SK-N-SH (cell line): ENCODE results near the gene NDFIP1. TPM values are rescaled to one million over a fixed set of nuclear protein-coding genes. Genes with fewer than 3 reads are reported as not detected.

ENCODE experiments used
- CTCF ChIA-PET: fragments of 300-600, 350-600 bp; formaldehyde crosslinking; extraction: SDS; loops from one replicate; lab custom pipeline; 2021; lab: Yijun Ruan, JAX
- POLR2A ChIA-PET: fragments of 350-600 bp; sonication (Branson Sonifier 250); formaldehyde crosslinking; extraction: SDS; loops from one replicate; lab custom pipeline; 2020; ENCODE audit warnings: antibody characterized with exemption, inconsistent platforms; lab: Yijun Ruan, JAX
- DNase-seq: peaks from one replicate; pipeline ENCODE4 v3.0.0; 2012
- H2AFZ ChIP-seq: fragments of 200-600 bp; sonication (generic); 2 replicates; pipeline ENCODE4 v1.8.1; 2016; ENCODE audit warnings: antibody characterized with exemption, mild to moderate bottlenecking, low read depth
- H3F3A ChIP-seq: fragments of 200-600 bp; sonication (generic); replicated peaks from 2 replicates; pipeline ENCODE3; 2016; ENCODE audit warnings: antibody characterized with exemption, mild to moderate bottlenecking; ENCODE audit not compliant: insufficient read depth
- H3K27ac ChIP-seq, 2 experiments: fragments of 200-500 bp in 1 of 2; fragments of 200-600 bp in 1 of 2; sonication (Bioruptor generic) in 1 of 2; sonication (generic), shearing (Covaris generic) in 1 of 2; 2 replicates each; pipeline versions ENCODE4 v1.5.1 to v1.6.1; 2014 to 2016; ENCODE audit warnings: low read depth in 2 of 2, inconsistent platforms in 1 of 2, low read length in 1 of 2, mild to moderate bottlenecking in 1 of 2, mixed read lengths in 1 of 2
- H3K27me3 ChIP-seq: fragments of 200-600 bp; sonication (generic), shearing (Covaris generic); 2 replicates; pipeline ENCODE4 v1.6.1; 2016; ENCODE audit warnings: mixed run types; ENCODE audit not compliant: insufficient read depth
- H3K36me3 ChIP-seq, 2 experiments: fragments of 200-500 bp in 1 of 2; fragments of 200-600 bp in 1 of 2; sonication (Bioruptor generic) in 1 of 2; sonication (generic) in 1 of 2; replicated peaks in 1 of 2; 2 replicates each; pipeline versions ENCODE3 to v1.5.1; 2014 to 2016; ENCODE audit warnings: low read length in 1 of 2, mild to moderate bottlenecking in 1 of 2; ENCODE audit not compliant: insufficient read depth in 2 of 2, control insufficient read depth in 1 of 2
- H3K4me1 ChIP-seq, 2 experiments: fragments of 200-500 bp in 1 of 2; fragments of 200-600 bp in 1 of 2; sonication (Bioruptor generic) in 1 of 2; sonication (generic), shearing (Covaris generic) in 1 of 2; 2 replicates each; pipeline versions ENCODE4 v1.5.1 to v1.6.1; 2014 to 2016; ENCODE audit warnings: low read depth in 1 of 2, low read length in 1 of 2, mixed run types in 1 of 2; ENCODE audit not compliant: insufficient read depth in 2 of 2, control insufficient read depth in 1 of 2
- H3K4me2 ChIP-seq: fragments of 200-600 bp; sonication (generic), shearing (Covaris generic); 2 replicates; pipeline ENCODE4 v1.6.1; 2017; ENCODE audit warnings: mixed run types
- H3K4me3 ChIP-seq, 2 experiments: fragments of 200-500 bp in 1 of 2; fragments of 200-600 bp in 1 of 2; sonication (Bioruptor generic) in 1 of 2; sonication (generic), shearing (Covaris generic) in 1 of 2; 2 replicates each; pipeline versions ENCODE4 v1.5.1 to v1.8.1; 2014 to 2016; ENCODE audit warnings: low read depth in 2 of 2, inconsistent platforms in 1 of 2, low read length in 1 of 2, mild to moderate bottlenecking in 1 of 2, mixed read lengths in 1 of 2, moderate library complexity in 1 of 2
- H3K79me2 ChIP-seq: fragments of 200-600 bp; sonication (generic); 2 replicates; pipeline ENCODE4 v1.8.1; 2017; ENCODE audit warnings: mild to moderate bottlenecking; ENCODE audit not compliant: insufficient read depth
- H3K9ac ChIP-seq: fragments of 200-600 bp; sonication (generic); 2 replicates; pipeline ENCODE4 v1.6.1; 2017; ENCODE audit warnings: mixed run types
- H3K9me2 ChIP-seq: fragments of 200-600 bp; sonication (generic); 2 replicates; pipeline ENCODE4 v1.6.1; 2017; ENCODE audit warnings: mixed run types
- H3K9me3 ChIP-seq: fragments of 200-600 bp; sonication (generic); 2 replicates; pipeline ENCODE4 v1.6.1; 2017; ENCODE audit warnings: mixed run types, mild to moderate bottlenecking, moderate library complexity
- H4K20me1 ChIP-seq: fragments of 200-600 bp; sonication (generic); 2 replicates; pipeline ENCODE4 v1.6.1; 2017; ENCODE audit warnings: mild to moderate bottlenecking, mixed run types; ENCODE audit not compliant: insufficient read depth
- EP300 ChIP-seq, 2 experiments: IDR thresholded peaks; 2 replicates each; pipeline versions ENCODE4 v1.4.0 to v1.6.1; 2012; ENCODE audit warnings: borderline replicate concordance in 1 of 2, low read depth in 1 of 2, low read length in 1 of 2
- EZH2phosphoT487 ChIP-seq: fragments of 200-600 bp; sonication (generic); IDR thresholded peaks from 2 replicates; pipeline ENCODE4 v1.6.1; 2017; ENCODE audit warnings: low read depth, mixed run types, mild to moderate bottlenecking, antibody characterized with exemption, moderate library complexity, borderline replicate concordance
- GATA2 ChIP-seq: sonication (generic); formaldehyde crosslinking; IDR thresholded peaks from 2 replicates; pipeline ENCODE4 v1.5.0; 2020; ENCODE audit warnings: mild to moderate bottlenecking, missing genetic modification reagents
- RAD21 ChIP-seq: IDR thresholded peaks from 2 replicates; pipeline ENCODE4 v1.6.1; 2012; ENCODE audit warnings: mild to moderate bottlenecking, low read length
- SMC3 ChIP-seq: IDR thresholded peaks from 2 replicates; pipeline ENCODE4 v1.6.1; 2012; ENCODE audit warnings: low read depth, low read length, improper control_type of control experiment
- TAF1 ChIP-seq: IDR thresholded peaks from 2 replicates; pipeline ENCODE4 v1.6.1; 2012; ENCODE audit warnings: low read depth, mild to moderate bottlenecking, low read length, moderate library complexity, borderline replicate concordance
- WGBS: methylation state at CpG from one replicate; pipeline ENCODE4 v1.1.6; 2017; ENCODE audit warnings: low lambda C conversion rate; 5-methylcytosine and 5-hydroxymethylcytosine counted together
- polyA plus RNA-seq, 3 experiments: library from polyadenylated mRNA; depleted of rRNA; stranded (reverse); fragments of >200 nt; gene quantifications; 2 replicates each; pipeline ENCODE4 v1.2.3, GENCODE V29; 2012
- TF ChIP-seq, protein P1 (sequence below): fragments of 200-600 bp; sonication (generic); IDR thresholded peaks from 2 replicates; pipeline ENCODE4 v1.6.1; 2017; ENCODE audit warnings: antibody characterized with exemption, mild to moderate bottlenecking, moderate library complexity

NDFIP1 gene
- polyA plus RNA-seq, 1 of the 3 experiments (the other 2 are of a cell fraction) = 40.0 TPM

DNA sequence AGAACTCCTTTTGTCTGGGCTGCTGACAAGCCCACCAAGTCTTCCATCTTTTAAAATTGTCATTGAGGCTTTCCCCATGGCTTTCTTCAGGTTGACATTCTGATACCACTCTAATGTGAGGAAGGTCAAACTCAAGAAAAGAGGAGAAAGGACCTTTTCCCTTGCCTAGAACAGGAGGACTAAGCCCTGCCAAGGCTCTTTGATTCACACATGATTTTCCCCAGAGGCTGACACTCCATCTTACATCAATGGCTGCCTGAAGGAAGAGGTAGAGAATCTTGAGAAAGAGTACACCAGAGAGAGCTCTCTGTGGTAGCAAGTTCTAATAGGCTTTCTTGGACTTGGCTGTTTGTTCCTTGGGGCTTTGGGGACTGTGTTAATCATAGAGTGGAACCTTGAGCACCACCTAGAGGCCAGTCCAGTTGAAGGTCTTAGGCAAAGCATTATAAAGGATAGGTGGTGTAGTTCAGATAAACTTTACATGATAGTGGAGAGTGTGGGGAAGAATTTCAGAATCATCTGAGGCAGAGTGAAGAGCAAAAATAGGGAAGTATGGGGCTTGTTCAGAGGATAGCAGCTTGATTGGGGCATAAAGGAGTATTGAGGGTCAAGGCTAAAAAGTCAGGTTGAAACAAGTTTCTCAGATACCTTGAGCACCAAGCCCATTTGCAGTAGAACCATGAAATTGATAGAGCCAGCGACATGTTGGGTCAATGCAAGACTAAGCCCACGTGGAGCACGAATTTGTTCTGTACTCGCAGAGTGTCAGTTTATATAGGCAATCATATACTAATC lies 36.7 kb downstream of the NDFIP1 start:
- DNase-seq = peak; percentile 57
- Histone ChIP-seq H3K9me2 (no peaks in the 10 kb centered on the region), H3F3A (peaks cover 22% of the 10 kb centered on the region), H3K4me2 (no peak overlapping the region), H3K27me3 (no peaks in the 10 kb centered on the region), H3K4me1 (peaks cover 0 to 4% of the 10 kb centered on the region in 2 experiments; a peak in 2 of 4 replicates), H3K9ac (no peak overlapping the region), H3K27ac (no peak overlapping the region), H4K20me1 (no peaks in the 10 kb centered on the region), H2AFZ (no peak overlapping the region), H3K36me3 (peaks cover 62 to 63% of the 10 kb centered on the region in 2 experiments), H3K4me3 (no peak overlapping the region; a peak in 1 of 4 replicates), H3K9me3 (no peaks in the 10 kb centered on the region), H3K79me2 (peaks cover 6% of the 10 kb centered on the region; the same call in 1 of the 2 replicates)
- ChIA-PET CTCF (interaction anchor here (0.6 to 7.4 kb wide), 35 partner anchors 9 to 861 kb away, joined by 3 to 164 read pairs (median 3); partner anchors contain the start of genes GNPDA1 and RNF14), POLR2A (no interaction called here)
- no peak for TF ChIP-seq EP300 (IDR thresholded peaks at IDR 0.05; ENCODE audit: borderline replicate concordance in 1 of 2, low read depth in 1 of 2, low read length in 1 of 2)
- peak; percentile 71 for TF ChIP-seq RAD21
- TF ChIP-seq, protein P1, sequence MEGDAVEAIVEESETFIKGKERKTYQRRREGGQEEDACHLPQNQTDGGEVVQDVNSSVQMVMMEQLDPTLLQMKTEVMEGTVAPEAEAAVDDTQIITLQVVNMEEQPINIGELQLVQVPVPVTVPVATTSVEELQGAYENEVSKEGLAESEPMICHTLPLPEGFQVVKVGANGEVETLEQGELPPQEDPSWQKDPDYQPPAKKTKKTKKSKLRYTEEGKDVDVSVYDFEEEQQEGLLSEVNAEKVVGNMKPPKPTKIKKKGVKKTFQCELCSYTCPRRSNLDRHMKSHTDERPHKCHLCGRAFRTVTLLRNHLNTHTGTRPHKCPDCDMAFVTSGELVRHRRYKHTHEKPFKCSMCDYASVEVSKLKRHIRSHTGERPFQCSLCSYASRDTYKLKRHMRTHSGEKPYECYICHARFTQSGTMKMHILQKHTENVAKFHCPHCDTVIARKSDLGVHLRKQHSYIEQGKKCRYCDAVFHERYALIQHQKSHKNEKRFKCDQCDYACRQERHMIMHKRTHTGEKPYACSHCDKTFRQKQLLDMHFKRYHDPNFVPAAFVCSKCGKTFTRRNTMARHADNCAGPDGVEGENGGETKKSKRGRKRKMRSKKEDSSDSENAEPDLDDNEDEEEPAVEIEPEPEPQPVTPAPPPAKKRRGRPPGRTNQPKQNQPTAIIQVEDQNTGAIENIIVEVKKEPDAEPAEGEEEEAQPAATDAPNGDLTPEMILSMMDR = peak; percentile 86
- peak; percentile 47 for TF ChIP-seq SMC3
- no peak for TF ChIP-seq EZH2phosphoT487
- 0 out of 2 replicates have a peak, but pooled peaks have one; percentile 4 for TF ChIP-seq TAF1
- WGBS = 43% methylated on average over 1 of the region's 4 CpGs

- Histone ChIP-seq H2AFZ (no peak overlapping the region), H3K9me3 (no peaks in the 10 kb centered on the region), H3K4me3 (no peak overlapping the region), H3K36me3 (peaks cover 65 to 71% of the 10 kb centered on the region in 2 experiments), H3K79me2 (peaks cover 6% of the 10 kb centered on the region; the same call in 1 of the 2 replicates), H3K4me1 (peaks cover 0 to 7% of the 10 kb centered on the region in 2 experiments; a peak in 3 of 4 replicates), H3K9ac (no peak overlapping the region), H4K20me1 (no peaks in the 10 kb centered on the region), H3K27me3 (no peaks in the 10 kb centered on the region), H3K4me2 (no peak overlapping the region), H3K9me2 (no peaks in the 10 kb centered on the region), H3K27ac (peak overlapping the region in 1 of 2 experiments; percentile 50; a peak in 2 of 4 replicates), H3F3A (peaks cover 21% of the 10 kb centered on the region)
- DNase-seq = no peak
- WGBS = 83% methylated on average over 1 of the region's 1 CpG
- POLR2A ChIA-PET = no interaction called here
- CTCF ChIA-PET = interaction anchor here (0.7 to 7.3 kb wide), 7 partner anchors 137 to 567 kb away, joined by 3 to 158 read pairs (median 4); partner anchors contain the start of gene GNPDA1
- TF ChIP-seq GATA2 (CRISPR knock-in tag) (no peak), RAD21 (peak; percentile 45)
These were observed 40.8 kb downstream of the NDFIP1 start for GRCh38 chr5:142149363-142149762.
